ENCODE measurements around the gene OR6C68. TPM values are rescaled to one million over a fixed set of nuclear protein-coding genes. Genes with fewer than 3 reads are reported as not detected.

Gene OR6C68
- total and polyA plus RNA-seq, 2 donors (not counting 3 experiments of a cell fraction or from before 2014, with no cell fraction given), result not detected

GRCh38 chr12:55469291-55469690, 22.9 kb upstream of the OR6C68 start:
- ChIA-PET POLR2A (no interaction called here), CTCF (no interaction called here)
- Histone ChIP-seq H3K79me2 (ENCODE audit: control insufficient read depth, insufficient read depth, low read length) (no peaks in the 10 kb centered on the region), H3K9ac (replicated peaks; ENCODE audit: extremely low read depth, insufficient read depth, low read length) (no peak overlapping the region), H3K9me3 (replicated peaks; ENCODE audit: control insufficient read depth, insufficient read depth, low read length) (no peaks in the 10 kb centered on the region), H3K4me1 (ENCODE audit: control insufficient read depth, extremely low read depth, insufficient read depth, low read length) (no peaks in the 10 kb centered on the region), H3K27ac (ENCODE audit: insufficient read depth, low read depth, low read length) (no peak overlapping the region), H4K20me1 (replicated peaks; ENCODE audit: control insufficient read depth, extremely low read depth, insufficient read depth, low read length) (no peaks in the 10 kb centered on the region), H3K4me2 (ENCODE audit: insufficient read depth, low read length) (no peak overlapping the region), H3K9me1 (replicated peaks; ENCODE audit: control insufficient read depth, extremely low read depth, insufficient read depth, low read length) (no peaks in the 10 kb centered on the region), H2AFZ (ENCODE audit: low read depth, low read length) (no peak overlapping the region), H3K36me3 (ENCODE audit: control insufficient read depth in 2 of 2, extremely low read depth in 1 of 2, insufficient read depth in 2 of 2, low read length in 2 of 2) (no peaks in the 10 kb centered on the region), H3K4me3 (replicated peaks in 1 of 3; ENCODE audit: insufficient read depth in 1 of 3, low read depth in 1 of 3, low read length in 3 of 3) (no peak overlapping the region), H3K27me3 (ENCODE audit: control insufficient read depth in 2 of 2, insufficient read depth in 2 of 2, low read length in 2 of 2) (no peaks in the 10 kb centered on the region)
- intact Hi-C loops (cut with micrococcal nuclease) (no loop called here), dilution Hi-C loops (cut with MboI; ENCODE audit: extremely low pct_ligation_motif_present, low sequenced_read_pairs) (no loop called here)
- no TSS peak for BruUV-seq (replicated peaks)
- TF ChIP-seq POLR2AphosphoS5 (IDR thresholded peaks at IDR 0.05; ENCODE audit: insufficient read depth, low read depth, low read length) (no peak), FOS (IDR thresholded peaks at IDR 0.05; ENCODE audit: borderline replicate concordance, insufficient read depth, low read length) (no peak), MYC (IDR thresholded peaks at IDR 0.05; ENCODE audit: low read depth, low read length) (no peak), POLR2A (IDR thresholded peaks at IDR 0.05; ENCODE audit: low read depth, low read length) (no peak), MAX (IDR thresholded peaks at IDR 0.05; ENCODE audit: insufficient read depth, insufficient read length) (no peak), JUN (IDR thresholded peaks at IDR 0.05; ENCODE audit: borderline replicate concordance, insufficient read depth, insufficient read length, low read depth) (no peak)
- no peak for DNase-seq (ENCODE audit: low read depth, low spot score)
- FAIRE-seq, result no peak

GRCh38 chr12:55470088-55470829, 21.9 kb upstream of the OR6C68 start, which contains the start of gene OR6C70:
TSS of gene OR6C70 (minus strand) at chr12:55470138. CDS start at chr12:55470138, 0 bp downstream.
- Histone ChIP-seq H3K9ac (replicated peaks; ENCODE audit: extremely low read depth, insufficient read depth, low read length) (no peak within 1 kb of the TSS), H3K4me3 (replicated peaks in 1 of 3; ENCODE audit: insufficient read depth in 1 of 3, low read depth in 1 of 3, low read length in 3 of 3) (no peak within 1 kb of the TSS), H3K9me1 (replicated peaks; ENCODE audit: control insufficient read depth, extremely low read depth, insufficient read depth, low read length) (no peaks in the 10 kb centered on the region), H3K27me3 (ENCODE audit: control insufficient read depth in 2 of 2, insufficient read depth in 2 of 2, low read length in 2 of 2) (no peaks in the 10 kb centered on the region), H3K4me2 (ENCODE audit: insufficient read depth, low read length) (no peak within 1 kb of the TSS), H3K27ac (ENCODE audit: insufficient read depth, low read depth, low read length) (no peak within 1 kb of the TSS), H3K79me2 (ENCODE audit: control insufficient read depth, insufficient read depth, low read length) (no peaks in the 10 kb centered on the region), H3K4me1 (ENCODE audit: control insufficient read depth, extremely low read depth, insufficient read depth, low read length) (no peaks in the 10 kb centered on the region), H3K9me3 (replicated peaks; ENCODE audit: control insufficient read depth, insufficient read depth, low read length) (no peaks in the 10 kb centered on the region), H3K36me3 (ENCODE audit: control insufficient read depth in 2 of 2, extremely low read depth in 1 of 2, insufficient read depth in 2 of 2, low read length in 2 of 2) (no peaks in the 10 kb centered on the region), H4K20me1 (replicated peaks; ENCODE audit: control insufficient read depth, extremely low read depth, insufficient read depth, low read length) (no peaks in the 10 kb centered on the region), H2AFZ (ENCODE audit: low read depth, low read length) (no peak within 1 kb of the TSS)
- no TSS peak for BruUV-seq (replicated peaks)
- intact Hi-C loops (cut with micrococcal nuclease) (no loop called here), dilution Hi-C loops (cut with MboI; ENCODE audit: extremely low pct_ligation_motif_present, low sequenced_read_pairs) (no loop called here)
- no peak for DNase-seq (ENCODE audit: low read depth, low spot score)
- TF ChIP-seq CTCF (IDR thresholded peaks at IDR 0.05; ENCODE audit: extremely low read depth in 1 of 2, insufficient read depth in 1 of 2, low read depth in 1 of 2, low read length in 2 of 2) (no peak), MYC (IDR thresholded peaks at IDR 0.05; ENCODE audit: low read depth, low read length) (no peak), GATA2 (IDR thresholded peaks at IDR 0.05; ENCODE audit: insufficient read depth, insufficient read length, low read depth, low read length) (no peak), MAX (IDR thresholded peaks at IDR 0.05; ENCODE audit: insufficient read depth, insufficient read length) (no peak), EZH2 (IDR thresholded peaks at IDR 0.05; ENCODE audit: borderline replicate concordance, low read depth, low read length, severe bottlenecking) (no peak), POLR2A (IDR thresholded peaks at IDR 0.05; ENCODE audit: low read depth, low read length) (no peak), FOS (IDR thresholded peaks at IDR 0.05; ENCODE audit: borderline replicate concordance, insufficient read depth, low read length) (no peak), POLR2AphosphoS5 (IDR thresholded peaks at IDR 0.05; ENCODE audit: insufficient read depth, low read depth, low read length) (no peak), JUN (IDR thresholded peaks at IDR 0.05; ENCODE audit: borderline replicate concordance, insufficient read depth, insufficient read length, low read depth) (no peak)
- POLR2A ChIA-PET, result no interaction called here
- FAIRE-seq, result no peak
- CTCF ChIA-PET, result no interaction called here

All from endothelial cell of umbilical vein (primary cell).